Neuron (in vitro differentiated cells): ENCODE data around the gene EPHA2.

Experiments used
- H2AFZ ChIP-seq: one replicate; pipeline ENCODE4 v1.6.1; 2013; ENCODE audit warnings: low read depth, mild to moderate bottlenecking, inconsistent platforms, low read length, moderate library complexity
- H3K27me3 ChIP-seq: one replicate; pipeline ENCODE4 v1.6.1; 2013; ENCODE audit warnings: low read length; ENCODE audit not compliant: insufficient read depth
- H3K36me3 ChIP-seq: one replicate; pipeline ENCODE4 v1.6.1; 2013; ENCODE audit warnings: low read length; ENCODE audit not compliant: insufficient read depth
- H3K4me1 ChIP-seq: one replicate; pipeline ENCODE4 v1.6.1; 2013; ENCODE audit warnings: low read length; ENCODE audit not compliant: insufficient read depth
- H3K4me3 ChIP-seq: 2 replicates; pipeline ENCODE4 v1.5.1; 2013; ENCODE audit warnings: mild to moderate bottlenecking, low read length, moderate library complexity
- H3K9me3 ChIP-seq: one replicate; pipeline ENCODE4 v1.6.1; 2013; ENCODE audit warnings: low read length

The EPHA2 gene

GRCh38 chr1:16137890-16138467 lies 17.9 kb downstream of the EPHA2 start:
- peaks cover 5% of the 10 kb centered on the region for H3K4me1 ChIP-seq
- H3K4me3 ChIP-seq, result no peak overlapping the region
- peaks cover 46% of the 10 kb centered on the region for H3K36me3 ChIP-seq
- H3K27me3 ChIP-seq, result no peaks in the 10 kb centered on the region
- H3K9me3 ChIP-seq, result no peaks in the 10 kb centered on the region
- no peak overlapping the region for H2AFZ ChIP-seq

- H3K4me3 ChIP-seq, result no peak overlapping the region
- peaks cover 60% of the 10 kb centered on the region for H3K36me3 ChIP-seq
- peaks cover 5% of the 10 kb centered on the region for H3K4me1 ChIP-seq
- no peaks in the 10 kb centered on the region for H3K9me3 ChIP-seq
- H2AFZ ChIP-seq, result no peak overlapping the region
- H3K27me3 ChIP-seq, result no peaks in the 10 kb centered on the region
These were observed 20.4 kb downstream of the EPHA2 start for GRCh38 chr1:16135501-16135900.

GRCh38 chr1:16134906-16135305 lies 21.0 kb downstream of the EPHA2 start:
- Histone ChIP-seq H3K4me1 (peaks cover 2% of the 10 kb centered on the region), H3K36me3 (peaks cover 66% of the 10 kb centered on the region), H3K27me3 (no peaks in the 10 kb centered on the region), H3K9me3 (no peaks in the 10 kb centered on the region), H2AFZ (no peak overlapping the region), H3K4me3 (no peak overlapping the region)

GRCh38 chr1:16134066-16134801 lies 21.6 kb downstream of the EPHA2 start:
- Histone ChIP-seq H3K27me3 (no peaks in the 10 kb centered on the region), H3K36me3 (peaks cover 72% of the 10 kb centered on the region), H3K4me3 (no peak overlapping the region), H3K4me1 (no peaks in the 10 kb centered on the region), H3K9me3 (no peaks in the 10 kb centered on the region), H2AFZ (no peak overlapping the region)

- H2AFZ ChIP-seq, result no peak overlapping the region
- H3K36me3 ChIP-seq, result peaks cover 76% of the 10 kb centered on the region
- H3K4me3 ChIP-seq, result no peak overlapping the region
- H3K4me1 ChIP-seq, result no peaks in the 10 kb centered on the region
- no peaks in the 10 kb centered on the region for H3K27me3 ChIP-seq
- no peaks in the 10 kb centered on the region for H3K9me3 ChIP-seq
These were observed 22.6 kb downstream of the EPHA2 start for GRCh38 chr1:16133007-16133961.

- Histone ChIP-seq H2AFZ (no peak overlapping the region), H3K9me3 (no peaks in the 10 kb centered on the region), H3K36me3 (peaks cover 73% of the 10 kb centered on the region), H3K4me3 (no peak overlapping the region), H3K4me1 (no peaks in the 10 kb centered on the region), H3K27me3 (no peaks in the 10 kb centered on the region)
These were observed 23.5 kb downstream of the EPHA2 start for GRCh38 chr1:16132325-16132785.

- Histone ChIP-seq H2AFZ (no peak overlapping the region), H3K27me3 (no peaks in the 10 kb centered on the region), H3K9me3 (no peaks in the 10 kb centered on the region), H3K4me1 (no peaks in the 10 kb centered on the region), H3K4me3 (no peak overlapping the region), H3K36me3 (peaks cover 75% of the 10 kb centered on the region)
These were observed 24.1 kb downstream of the EPHA2 start for GRCh38 chr1:16131636-16132324.

GRCh38 chr1:16130827-16131226 lies 25.0 kb downstream of the EPHA2 start:
- H3K36me3 ChIP-seq, result peaks cover 77% of the 10 kb centered on the region
- H2AFZ ChIP-seq, result no peak overlapping the region
- H3K4me3 ChIP-seq, result no peak overlapping the region
- no peaks in the 10 kb centered on the region for H3K9me3 ChIP-seq
- no peaks in the 10 kb centered on the region for H3K27me3 ChIP-seq
- no peaks in the 10 kb centered on the region for H3K4me1 ChIP-seq

GRCh38 chr1:16129921-16130543 lies 25.8 kb downstream of the EPHA2 start:
- no peaks in the 10 kb centered on the region for H3K27me3 ChIP-seq
- H3K4me3 ChIP-seq, result no peak overlapping the region
- H3K4me1 ChIP-seq, result no peaks in the 10 kb centered on the region
- H3K9me3 ChIP-seq, result no peaks in the 10 kb centered on the region
- H2AFZ ChIP-seq, result no peak overlapping the region
- H3K36me3 ChIP-seq, result peaks cover 71% of the 10 kb centered on the region

GRCh38 chr1:16129316-16129715 lies 26.6 kb downstream of the EPHA2 start:
- no peak overlapping the region for H3K4me3 ChIP-seq
- no peaks in the 10 kb centered on the region for H3K4me1 ChIP-seq
- peaks cover 71% of the 10 kb centered on the region for H3K36me3 ChIP-seq

GRCh38 chr1:16128338-16128741 lies 27.5 kb downstream of the EPHA2 start:
- H3K9me3 ChIP-seq, result no peaks in the 10 kb centered on the region
- H3K4me1 ChIP-seq, result no peaks in the 10 kb centered on the region
- no peak overlapping the region for H3K4me3 ChIP-seq
- H3K27me3 ChIP-seq, result no peaks in the 10 kb centered on the region
- H2AFZ ChIP-seq, result no peak overlapping the region
- peaks cover 64% of the 10 kb centered on the region for H3K36me3 ChIP-seq

More at GRCh38 chr1:16129316-16129715, 26.6 kb downstream of the EPHA2 start:
- H3K9me3 ChIP-seq, result no peaks in the 10 kb centered on the region
- H3K27me3 ChIP-seq, result no peaks in the 10 kb centered on the region
- no peak overlapping the region for H2AFZ ChIP-seq

- no peaks in the 10 kb centered on the region for H3K27me3 ChIP-seq
- H3K4me1 ChIP-seq, result no peaks in the 10 kb centered on the region
- no peak overlapping the region for H2AFZ ChIP-seq
- no peak overlapping the region for H3K4me3 ChIP-seq
- H3K36me3 ChIP-seq, result peaks cover 59% of the 10 kb centered on the region
- no peaks in the 10 kb centered on the region for H3K9me3 ChIP-seq
These were observed 28.1 kb downstream of the EPHA2 start for GRCh38 chr1:16127676-16128337.
